ENCODE data around the gene MAST4.

Gene MAST4

GRCh38 chr5:66929281-66929680 is 333.1 kb downstream of the MAST4 start:
- H3K27me3 ChIP-seq (replicated peaks; ENCODE audit: control insufficient read depth, insufficient read depth, low read length, poor library complexity, severe bottlenecking), result no peaks in the 10 kb centered on the region
- DNase-seq, result no peak
- no peak overlapping the region for H3K27ac ChIP-seq (ENCODE audit: insufficient read depth, low read length, poor library complexity, severe bottlenecking)
- no peaks in the 10 kb centered on the region for H3K4me1 ChIP-seq (ENCODE audit: control insufficient read depth, insufficient read depth, low read length, poor library complexity, severe bottlenecking)
- no peak overlapping the region for H3K4me3 ChIP-seq (ENCODE audit: insufficient read depth, low read depth, low read length, poor library complexity, severe bottlenecking)
- H3K36me3 ChIP-seq (ENCODE audit: control insufficient read depth, insufficient read depth, low read length), result no peaks in the 10 kb centered on the region
- no peaks in the 10 kb centered on the region for H3K9me3 ChIP-seq (ENCODE audit: control insufficient read depth, low read length)

DNA sequence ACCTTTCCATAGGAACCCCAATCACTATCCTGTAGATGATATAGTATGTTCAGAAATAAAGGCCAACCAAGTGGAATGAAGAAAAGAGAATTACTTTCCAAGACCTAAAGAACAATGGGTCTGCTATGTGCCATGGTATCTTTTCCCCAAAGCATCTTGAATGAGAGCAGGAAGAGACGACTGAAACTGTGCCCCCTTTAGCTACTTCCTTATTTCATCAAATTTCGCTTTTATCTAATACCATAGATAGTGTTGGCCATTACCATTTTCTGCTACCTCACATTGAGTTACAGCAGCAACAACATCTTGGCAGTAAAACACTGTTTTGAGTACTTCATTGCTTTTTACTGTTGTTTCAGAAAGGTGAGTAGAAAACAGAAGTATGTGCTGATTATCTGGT is 333.8 kb downstream of the MAST4 start:
- Histone ChIP-seq H3K27ac (ENCODE audit: insufficient read depth, low read length, poor library complexity, severe bottlenecking) (no peak overlapping the region), H3K4me1 (ENCODE audit: control insufficient read depth, insufficient read depth, low read length, poor library complexity, severe bottlenecking) (no peaks in the 10 kb centered on the region), H3K4me3 (ENCODE audit: insufficient read depth, low read depth, low read length, poor library complexity, severe bottlenecking) (no peak overlapping the region), H3K27me3 (replicated peaks; ENCODE audit: control insufficient read depth, insufficient read depth, low read length, poor library complexity, severe bottlenecking) (no peaks in the 10 kb centered on the region), H3K9me3 (ENCODE audit: control insufficient read depth, low read length) (no peaks in the 10 kb centered on the region), H3K36me3 (ENCODE audit: control insufficient read depth, insufficient read depth, low read length) (no peaks in the 10 kb centered on the region)
- no peak for DNase-seq

- H3K27me3 ChIP-seq (replicated peaks; ENCODE audit: control insufficient read depth, insufficient read depth, low read length, poor library complexity, severe bottlenecking), result no peaks in the 10 kb centered on the region
- H3K4me3 ChIP-seq (ENCODE audit: insufficient read depth, low read depth, low read length, poor library complexity, severe bottlenecking), result no peak overlapping the region
- no peaks in the 10 kb centered on the region for H3K4me1 ChIP-seq (ENCODE audit: control insufficient read depth, insufficient read depth, low read length, poor library complexity, severe bottlenecking)
- no peaks in the 10 kb centered on the region for H3K36me3 ChIP-seq (ENCODE audit: control insufficient read depth, insufficient read depth, low read length)
- no peak for DNase-seq
- H3K27ac ChIP-seq (ENCODE audit: insufficient read depth, low read length, poor library complexity, severe bottlenecking), result no peak overlapping the region
- no peaks in the 10 kb centered on the region for H3K9me3 ChIP-seq (ENCODE audit: control insufficient read depth, low read length)
Measured at GRCh38 chr5:66931651-66932050, 335.5 kb downstream of the MAST4 start.

DNA sequence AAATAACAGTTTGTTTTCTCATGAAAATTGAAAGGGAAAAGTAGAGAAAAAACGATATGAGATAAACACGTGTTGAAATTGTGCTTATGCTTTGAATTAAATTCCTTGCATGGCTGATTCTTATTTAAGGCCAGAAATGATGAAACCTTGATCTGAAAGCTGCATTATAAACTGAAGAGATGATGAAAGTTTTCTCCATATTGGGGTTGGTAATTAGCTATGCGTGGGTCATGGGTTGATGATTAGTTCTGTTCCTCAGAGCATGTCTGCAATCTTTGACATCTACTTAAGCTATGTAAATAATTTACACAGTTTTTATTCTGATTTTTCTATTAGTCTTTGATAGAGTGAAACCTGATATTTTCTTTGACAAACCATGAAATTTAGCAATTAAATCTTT is 336.3 kb downstream of the MAST4 start:
- H3K9me3 ChIP-seq (ENCODE audit: control insufficient read depth, low read length), result no peaks in the 10 kb centered on the region
- no peaks in the 10 kb centered on the region for H3K27me3 ChIP-seq (replicated peaks; ENCODE audit: control insufficient read depth, insufficient read depth, low read length, poor library complexity, severe bottlenecking)
- H3K4me1 ChIP-seq (ENCODE audit: control insufficient read depth, insufficient read depth, low read length, poor library complexity, severe bottlenecking), result no peaks in the 10 kb centered on the region
- H3K4me3 ChIP-seq (ENCODE audit: insufficient read depth, low read depth, low read length, poor library complexity, severe bottlenecking), result no peak overlapping the region
- H3K36me3 ChIP-seq (ENCODE audit: control insufficient read depth, insufficient read depth, low read length), result no peaks in the 10 kb centered on the region
- H3K27ac ChIP-seq (ENCODE audit: insufficient read depth, low read length, poor library complexity, severe bottlenecking), result no peak overlapping the region
- DNase-seq, result no peak

DNA sequence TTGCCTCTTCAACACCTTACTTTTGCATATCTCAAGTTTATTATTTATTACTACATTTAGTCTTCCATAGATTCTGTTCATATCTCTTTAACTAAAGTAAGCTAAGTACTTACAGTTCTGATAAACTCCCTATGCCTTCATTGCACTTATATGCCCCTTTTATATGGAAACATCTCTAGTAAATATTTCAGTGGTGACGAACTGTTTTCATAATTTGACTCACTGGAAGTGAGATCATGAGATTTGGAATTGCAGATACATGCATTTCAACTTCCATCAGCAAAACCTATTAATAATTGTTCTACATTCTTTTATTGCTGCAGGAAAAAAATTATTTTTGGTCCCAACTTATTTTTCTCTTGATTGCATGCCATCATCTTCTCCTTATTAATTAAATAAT is 336.9 kb downstream of the MAST4 start:
- Histone ChIP-seq H3K27ac (ENCODE audit: insufficient read depth, low read length, poor library complexity, severe bottlenecking) (no peak overlapping the region), H3K36me3 (ENCODE audit: control insufficient read depth, insufficient read depth, low read length) (no peaks in the 10 kb centered on the region), H3K27me3 (replicated peaks; ENCODE audit: control insufficient read depth, insufficient read depth, low read length, poor library complexity, severe bottlenecking) (no peaks in the 10 kb centered on the region), H3K4me1 (ENCODE audit: control insufficient read depth, insufficient read depth, low read length, poor library complexity, severe bottlenecking) (no peaks in the 10 kb centered on the region), H3K4me3 (ENCODE audit: insufficient read depth, low read depth, low read length, poor library complexity, severe bottlenecking) (no peak overlapping the region), H3K9me3 (ENCODE audit: control insufficient read depth, low read length) (no peaks in the 10 kb centered on the region)
- no peak for DNase-seq

GRCh38 chr5:66939094-66939493 is 342.9 kb downstream of the MAST4 start:
- no peak for DNase-seq
- Histone ChIP-seq H3K4me1 (ENCODE audit: control insufficient read depth, insufficient read depth, low read length, poor library complexity, severe bottlenecking) (no peaks in the 10 kb centered on the region), H3K36me3 (ENCODE audit: control insufficient read depth, insufficient read depth, low read length) (no peaks in the 10 kb centered on the region), H3K4me3 (ENCODE audit: insufficient read depth, low read depth, low read length, poor library complexity, severe bottlenecking) (no peak overlapping the region), H3K9me3 (ENCODE audit: control insufficient read depth, low read length) (no peaks in the 10 kb centered on the region), H3K27me3 (replicated peaks; ENCODE audit: control insufficient read depth, insufficient read depth, low read length, poor library complexity, severe bottlenecking) (no peaks in the 10 kb centered on the region), H3K27ac (ENCODE audit: insufficient read depth, low read length, poor library complexity, severe bottlenecking) (no peak overlapping the region)

DNA sequence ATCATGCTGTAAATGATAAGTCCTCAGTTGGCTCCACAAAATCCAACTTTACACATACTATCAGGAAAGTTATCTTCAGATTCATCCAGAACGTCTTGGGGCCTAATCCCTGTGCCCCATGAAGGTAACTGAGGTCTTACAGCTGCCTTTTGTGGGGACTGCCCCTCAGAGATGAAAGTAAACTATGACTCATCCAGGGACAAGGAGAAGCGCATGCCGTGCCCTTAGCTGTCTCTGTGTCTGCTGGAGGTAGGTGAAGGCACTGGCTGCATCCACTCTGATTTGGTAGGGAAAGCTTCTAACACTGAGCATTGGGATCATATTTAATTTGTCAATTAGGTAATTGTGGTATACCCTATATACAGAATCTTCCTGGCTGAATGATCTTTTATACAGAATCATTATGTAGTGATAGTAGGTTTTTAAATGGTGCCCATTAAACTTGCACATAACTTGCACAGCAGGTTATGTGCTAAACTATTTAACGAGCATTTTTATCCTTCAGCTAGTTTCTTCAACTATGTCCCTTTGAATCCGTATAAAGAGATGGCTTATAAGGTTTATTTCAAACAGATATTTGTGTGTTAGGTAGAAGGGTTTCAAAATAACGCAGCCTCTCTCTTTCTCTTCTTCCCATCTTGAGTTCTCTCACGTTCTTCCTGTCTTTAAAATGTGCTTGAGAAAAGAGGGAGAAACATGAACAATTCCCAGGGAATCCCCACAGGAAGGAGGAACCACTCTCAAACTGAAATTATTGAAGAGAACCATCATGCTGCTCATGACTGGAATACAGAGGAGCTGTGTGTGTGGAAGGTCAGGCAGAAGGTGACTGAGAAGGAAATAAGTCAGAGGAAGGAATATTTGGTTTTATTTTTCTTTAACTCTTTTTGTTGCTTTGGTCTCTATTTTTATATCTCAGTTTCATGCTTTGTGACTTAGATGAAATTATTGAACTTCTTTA is 349.5 kb downstream of the MAST4 start:
- H3K27me3 ChIP-seq (replicated peaks; ENCODE audit: control insufficient read depth, insufficient read depth, low read length, poor library complexity, severe bottlenecking), result no peaks in the 10 kb centered on the region
- DNase-seq, result no peak
- H3K4me3 ChIP-seq (ENCODE audit: insufficient read depth, low read depth, low read length, poor library complexity, severe bottlenecking), result no peak overlapping the region
- peaks cover 2% of the 10 kb centered on the region for H3K9me3 ChIP-seq (ENCODE audit: control insufficient read depth, low read length)
- no peak overlapping the region for H3K27ac ChIP-seq (ENCODE audit: insufficient read depth, low read length, poor library complexity, severe bottlenecking)
- no peaks in the 10 kb centered on the region for H3K36me3 ChIP-seq (ENCODE audit: control insufficient read depth, insufficient read depth, low read length)
- no peaks in the 10 kb centered on the region for H3K4me1 ChIP-seq (ENCODE audit: control insufficient read depth, insufficient read depth, low read length, poor library complexity, severe bottlenecking)

GRCh38 chr5:66947458-66947857 is 351.3 kb downstream of the MAST4 start:
- Histone ChIP-seq H3K27me3 (replicated peaks; ENCODE audit: control insufficient read depth, insufficient read depth, low read length, poor library complexity, severe bottlenecking) (no peaks in the 10 kb centered on the region), H3K9me3 (ENCODE audit: control insufficient read depth, low read length) (peaks cover 3% of the 10 kb centered on the region), H3K36me3 (ENCODE audit: control insufficient read depth, insufficient read depth, low read length) (no peaks in the 10 kb centered on the region), H3K4me1 (ENCODE audit: control insufficient read depth, insufficient read depth, low read length, poor library complexity, severe bottlenecking) (no peaks in the 10 kb centered on the region), H3K27ac (ENCODE audit: insufficient read depth, low read length, poor library complexity, severe bottlenecking) (no peak overlapping the region), H3K4me3 (ENCODE audit: insufficient read depth, low read depth, low read length, poor library complexity, severe bottlenecking) (no peak overlapping the region)
- no peak for DNase-seq

GRCh38 chr5:66949066-66949465 is 352.9 kb downstream of the MAST4 start:
- no peak for DNase-seq
- H3K27ac ChIP-seq (ENCODE audit: insufficient read depth, low read length, poor library complexity, severe bottlenecking), result no peak overlapping the region

DNA sequence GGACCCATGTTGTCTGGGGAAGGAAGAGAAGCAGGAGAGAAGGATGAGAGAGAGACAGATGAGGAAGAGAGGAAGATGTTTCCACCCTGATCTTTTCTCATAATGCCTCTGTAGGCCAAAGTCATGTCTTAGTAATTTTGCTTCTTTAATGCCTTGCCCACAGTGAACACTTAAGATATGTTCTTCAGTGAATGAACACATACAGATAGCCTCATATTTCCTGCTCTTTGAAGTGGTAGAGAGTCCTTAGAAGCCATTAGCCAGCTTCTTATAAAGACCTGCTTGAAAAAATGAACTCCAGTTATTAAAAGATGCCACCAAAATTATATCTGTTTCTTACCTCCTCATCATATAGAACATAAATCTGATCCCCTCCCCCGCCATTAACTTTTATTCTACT is 356.0 kb downstream of the MAST4 start:
- Histone ChIP-seq H3K27ac (ENCODE audit: insufficient read depth, low read length, poor library complexity, severe bottlenecking) (no peak overlapping the region), H3K4me1 (ENCODE audit: control insufficient read depth, insufficient read depth, low read length, poor library complexity, severe bottlenecking) (no peaks in the 10 kb centered on the region), H3K27me3 (replicated peaks; ENCODE audit: control insufficient read depth, insufficient read depth, low read length, poor library complexity, severe bottlenecking) (no peaks in the 10 kb centered on the region), H3K4me3 (ENCODE audit: insufficient read depth, low read depth, low read length, poor library complexity, severe bottlenecking) (no peak overlapping the region), H3K36me3 (ENCODE audit: control insufficient read depth, insufficient read depth, low read length) (no peaks in the 10 kb centered on the region), H3K9me3 (ENCODE audit: control insufficient read depth, low read length) (peaks cover 3% of the 10 kb centered on the region)
- DNase-seq, result no peak

More at GRCh38 chr5:66949066-66949465, 352.9 kb downstream of the MAST4 start:
- Histone ChIP-seq H3K27me3 (replicated peaks; ENCODE audit: control insufficient read depth, insufficient read depth, low read length, poor library complexity, severe bottlenecking) (no peaks in the 10 kb centered on the region), H3K4me1 (ENCODE audit: control insufficient read depth, insufficient read depth, low read length, poor library complexity, severe bottlenecking) (no peaks in the 10 kb centered on the region), H3K9me3 (ENCODE audit: control insufficient read depth, low read length) (peaks cover 3% of the 10 kb centered on the region), H3K4me3 (ENCODE audit: insufficient read depth, low read depth, low read length, poor library complexity, severe bottlenecking) (no peak overlapping the region), H3K36me3 (ENCODE audit: control insufficient read depth, insufficient read depth, low read length) (no peaks in the 10 kb centered on the region)
